Gastroesophageal sphincter (tissue), 3 donors: ENCODE measurements around the gene CCDC33.

Source experiments
- POLR2AphosphoS5 ChIP-seq: sonication (generic); formaldehyde crosslinking; IDR thresholded peaks from one replicate; pipeline ENCODE4 v1.6.1; 2017; ENCODE audit warnings: antibody characterized with exemption
- TF ChIP-seq, protein P1 (sequence below), 4 experiments: fragments of 200-600 bp in 2 of 4; fragments of 450-650 bp in 2 of 4; sonication (generic) in 1 of 4; IDR thresholded peaks; one replicate each; pipeline ENCODE4 v1.5.1; 2017 to 2019; ENCODE audit warnings: antibody characterized with exemption in 4 of 4, mild to moderate bottlenecking in 2 of 4, moderate library complexity in 2 of 4

DNA sequence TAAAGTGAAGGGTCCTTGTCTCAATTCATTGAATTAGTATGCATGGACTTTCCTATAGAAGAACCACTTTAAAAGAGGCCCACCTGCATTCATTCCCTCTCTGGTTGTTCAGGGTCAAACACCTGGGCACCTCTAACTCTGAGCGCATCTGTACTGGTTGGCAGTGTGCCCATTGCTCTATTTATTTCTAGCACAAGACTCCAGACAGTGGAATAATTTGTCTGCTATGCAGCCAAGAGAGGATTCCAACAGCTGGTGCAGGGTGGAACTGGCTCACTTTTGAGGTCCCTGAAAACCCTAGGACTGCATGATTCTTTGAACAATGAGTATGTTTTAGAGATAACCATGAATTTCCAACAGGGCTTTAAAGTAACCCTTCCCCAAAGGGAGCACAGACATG lies 57.9 kb downstream of the CCDC33 start:
- TF ChIP-seq, protein P1, sequence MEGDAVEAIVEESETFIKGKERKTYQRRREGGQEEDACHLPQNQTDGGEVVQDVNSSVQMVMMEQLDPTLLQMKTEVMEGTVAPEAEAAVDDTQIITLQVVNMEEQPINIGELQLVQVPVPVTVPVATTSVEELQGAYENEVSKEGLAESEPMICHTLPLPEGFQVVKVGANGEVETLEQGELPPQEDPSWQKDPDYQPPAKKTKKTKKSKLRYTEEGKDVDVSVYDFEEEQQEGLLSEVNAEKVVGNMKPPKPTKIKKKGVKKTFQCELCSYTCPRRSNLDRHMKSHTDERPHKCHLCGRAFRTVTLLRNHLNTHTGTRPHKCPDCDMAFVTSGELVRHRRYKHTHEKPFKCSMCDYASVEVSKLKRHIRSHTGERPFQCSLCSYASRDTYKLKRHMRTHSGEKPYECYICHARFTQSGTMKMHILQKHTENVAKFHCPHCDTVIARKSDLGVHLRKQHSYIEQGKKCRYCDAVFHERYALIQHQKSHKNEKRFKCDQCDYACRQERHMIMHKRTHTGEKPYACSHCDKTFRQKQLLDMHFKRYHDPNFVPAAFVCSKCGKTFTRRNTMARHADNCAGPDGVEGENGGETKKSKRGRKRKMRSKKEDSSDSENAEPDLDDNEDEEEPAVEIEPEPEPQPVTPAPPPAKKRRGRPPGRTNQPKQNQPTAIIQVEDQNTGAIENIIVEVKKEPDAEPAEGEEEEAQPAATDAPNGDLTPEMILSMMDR (IDR thresholded peaks at IDR 0.05), result no peak
- no peak for TF ChIP-seq POLR2AphosphoS5
